Activated T-cell treated with anti-CD3 and anti-CD28 coated beads, Interleukin-2, amount 50 U/mL, for 72 hours (primary cell): ENCODE data around the gene INTS13. TPM values are rescaled to one million over a fixed set of nuclear protein-coding genes. Genes with fewer than 3 reads are reported as not detected.
A peak's percentile ranks its signal among the peaks of the same experiment; 100 is the strongest.
"Not testable (repeated sequence)": the region's sequence is repeated elsewhere in the genome, so short reads cannot be mapped to it uniquely, and the experiment has no call there.

ENCODE experiments used
- ATAC-seq, 2 donors: fragments of 150-1000 bp; cut with Tn5 transposase; replicated peaks in 1 of 2; 2 replicates each; pipeline ENCODE4 v1.10.0; 2021; ENCODE audit warnings: moderate library complexity in 2 of 2, mild to moderate bottlenecking in 1 of 2
- DNase-seq, 2 donors: peaks; one replicate each; pipeline ENCODE4 v3.0.0; 2021 to 2022; ENCODE audit warnings: mixed read lengths in 1 of 2
- H3K27ac Mint-ChIP-seq: one replicate; pipeline ENCODE4 v1.8.0; 2022; ENCODE audit warnings: mild to moderate bottlenecking, moderate library complexity, mixed read lengths
- H3K27me3 Mint-ChIP-seq: one replicate; pipeline ENCODE4 v1.8.0; 2022; ENCODE audit warnings: low read depth, mixed read lengths
- H3K36me3 Mint-ChIP-seq, 2 donors: one replicate each; pipeline ENCODE4 v1.8.0; 2022; ENCODE audit warnings: mixed read lengths in 2 of 2, mild to moderate bottlenecking in 1 of 2; ENCODE audit not compliant: insufficient read depth in 2 of 2
- H3K4me1 Mint-ChIP-seq: one replicate; pipeline ENCODE4 v1.8.0; 2022; ENCODE audit warnings: low read depth, mixed read lengths
- H3K4me3 Mint-ChIP-seq, 2 donors: one replicate each; pipeline ENCODE4 v1.8.0; 2022; ENCODE audit warnings: mild to moderate bottlenecking in 2 of 2, mixed read lengths in 2 of 2, moderate library complexity in 2 of 2
- H3K9me3 Mint-ChIP-seq, 2 donors: one replicate each; pipeline ENCODE4 v1.8.0; 2022; ENCODE audit warnings: mixed read lengths in 2 of 2
- total RNA-seq, 2 donors: library from RNA; stranded (reverse); gene quantifications; one replicate each; pipeline ENCODE4 v1.2.3, GENCODE V29; 2022

INTS13 gene
- total RNA-seq, result 10 to 100 TPM; 35.2 to 45.8 TPM

DNA sequence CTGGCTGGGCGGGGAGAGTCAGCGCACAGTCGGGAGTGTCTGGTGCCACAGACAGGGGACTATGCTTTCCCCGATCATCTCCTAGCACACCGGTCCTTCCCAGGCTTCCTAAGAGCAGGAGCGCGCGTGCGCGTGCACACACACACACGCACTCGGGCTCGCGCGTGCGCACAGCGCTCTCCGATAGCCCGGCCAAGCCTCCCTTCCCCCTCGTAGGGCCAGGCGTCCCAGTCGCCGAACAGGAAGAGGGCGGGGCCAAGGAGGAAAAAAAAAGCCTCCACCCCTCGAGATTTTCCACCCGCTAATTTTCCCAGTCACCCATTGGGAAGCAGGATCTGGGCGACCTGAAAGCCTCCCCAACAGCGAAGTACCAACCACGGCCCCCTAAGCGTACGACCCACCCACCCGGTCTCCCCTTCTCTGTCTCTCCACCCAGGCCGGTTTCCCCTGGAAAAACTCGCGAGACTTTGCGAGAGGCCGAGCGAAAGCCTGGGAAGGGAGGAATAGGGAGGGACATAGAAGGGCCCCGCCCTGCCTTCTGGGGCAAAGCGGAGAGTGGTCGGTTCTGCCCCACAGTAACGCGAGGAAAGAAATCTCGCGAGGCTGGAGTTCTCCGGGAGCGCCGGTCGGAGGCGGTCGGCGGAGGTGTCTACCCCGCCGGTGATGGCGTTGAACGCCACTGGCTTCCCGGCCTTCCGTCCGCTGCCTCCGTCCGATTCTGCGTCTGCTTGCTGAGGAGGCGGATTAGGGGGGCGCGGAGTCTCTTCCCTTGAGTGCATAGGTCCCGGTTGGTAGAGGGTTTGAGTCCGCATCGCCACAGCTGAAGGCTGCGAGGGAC lies at the start of gene INTS13, which contains the start of gene FGFR1OP2:
Gene INTS13, minus strand, starts transcription at position 119 of the 838 bp plus-strand sequence. CDS start 1,178 bp downstream, outside the sequence.
Gene FGFR1OP2, plus strand, starts transcription at position 608 of the 838 bp plus-strand sequence. CDS start 15,689 bp downstream, outside the sequence.
- peak within 1 kb of the TSS; percentile 98 for H3K27ac Mint-ChIP-seq
- DNase-seq, result peak; percentile 96 to 99
- H3K4me3 Mint-ChIP-seq, result peak within 1 kb of the TSS; percentile 98 to 99
- peaks cover 11 to 15% of the 10 kb centered on the region in 2 donors for H3K36me3 Mint-ChIP-seq
- no peaks in the 10 kb centered on the region for H3K27me3 Mint-ChIP-seq
- H3K9me3 Mint-ChIP-seq, result no peaks in the 10 kb centered on the region
- peak; percentile 91 to 93 for ATAC-seq
- H3K4me1 Mint-ChIP-seq, result peaks cover 76% of the 10 kb centered on the region

GRCh38 chr12:26982866-26983265 lies 45.1 kb upstream of the INTS13 start:
- peaks cover 9 to 20% of the 10 kb centered on the region in 2 donors for H3K36me3 Mint-ChIP-seq
- ATAC-seq, result no peak
- H3K9me3 Mint-ChIP-seq, result no peaks in the 10 kb centered on the region
- no peaks in the 10 kb centered on the region for H3K27me3 Mint-ChIP-seq
- no peak overlapping the region for H3K4me3 Mint-ChIP-seq
- DNase-seq, result no peak
- peaks cover 8% of the 10 kb centered on the region for H3K4me1 Mint-ChIP-seq
- H3K27ac Mint-ChIP-seq, result no peak overlapping the region

DNA sequence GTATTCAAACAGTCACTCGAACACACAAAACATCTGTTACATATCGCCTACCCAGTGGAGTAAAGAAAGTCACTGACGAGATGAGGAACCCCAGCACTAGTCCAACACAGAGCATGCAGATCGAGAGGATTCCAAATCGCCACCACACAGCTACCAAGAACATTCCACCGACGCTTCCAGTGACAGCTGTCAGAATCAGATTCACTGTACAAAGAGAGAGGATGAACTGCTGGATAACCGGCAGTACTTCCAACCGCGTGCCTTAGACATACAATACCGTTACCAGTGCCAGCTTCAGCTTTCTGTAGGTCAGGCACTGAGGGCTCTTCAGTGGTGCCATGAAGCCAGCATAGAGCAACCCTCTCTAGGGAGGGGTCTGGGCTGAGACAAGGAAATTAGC lies 42.0 kb upstream of the INTS13 start:
- peaks cover 1 to 12% of the 10 kb centered on the region in 2 donors for H3K36me3 Mint-ChIP-seq
- H3K27me3 Mint-ChIP-seq, result no peaks in the 10 kb centered on the region
- H3K27ac Mint-ChIP-seq, result no peak overlapping the region
- no peaks in the 10 kb centered on the region for H3K9me3 Mint-ChIP-seq
- DNase-seq, result no peak
- no peak for ATAC-seq
- peaks cover 12% of the 10 kb centered on the region for H3K4me1 Mint-ChIP-seq
- H3K4me3 Mint-ChIP-seq, result no peak overlapping the region

GRCh38 chr12:26978801-26979200 lies 41.0 kb upstream of the INTS13 start:
- peaks cover 4 to 11% of the 10 kb centered on the region in 2 donors for H3K36me3 Mint-ChIP-seq
- H3K4me3 Mint-ChIP-seq, result no peak overlapping the region
- no peaks in the 10 kb centered on the region for H3K27me3 Mint-ChIP-seq
- H3K9me3 Mint-ChIP-seq, result no peaks in the 10 kb centered on the region
- peaks cover 6% of the 10 kb centered on the region for H3K4me1 Mint-ChIP-seq
- DNase-seq, result no peak
- H3K27ac Mint-ChIP-seq, result no peak overlapping the region
- ATAC-seq, result no peak

DNA sequence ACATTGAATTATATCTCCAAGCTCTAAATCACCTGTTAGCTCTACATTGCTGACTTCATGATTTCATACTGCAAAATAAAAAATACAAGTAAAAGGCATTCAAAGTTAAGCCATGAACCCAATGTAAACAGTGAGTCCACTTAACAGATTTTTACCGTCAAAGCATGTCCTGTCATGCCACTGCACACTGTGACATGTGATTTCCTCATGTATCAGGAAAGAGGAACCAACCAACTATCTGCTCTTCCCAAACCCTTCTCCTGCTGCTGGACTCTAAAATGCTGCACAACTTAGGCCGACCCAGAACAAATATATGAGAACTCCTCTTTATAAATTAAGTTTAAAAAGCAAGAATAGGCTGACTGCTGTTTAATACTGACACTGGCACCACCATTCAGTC lies 38.9 kb upstream of the INTS13 start:
- Mint-ChIP-seq H3K4me1 (peaks cover 15% of the 10 kb centered on the region), H3K9me3 (no peaks in the 10 kb centered on the region), H3K27me3 (no peaks in the 10 kb centered on the region), H3K27ac (no peak overlapping the region), H3K4me3 (no peak overlapping the region), H3K36me3 (peaks cover 4 to 9% of the 10 kb centered on the region in 2 donors)
- DNase-seq (no peak), ATAC-seq (no peak)

DNA sequence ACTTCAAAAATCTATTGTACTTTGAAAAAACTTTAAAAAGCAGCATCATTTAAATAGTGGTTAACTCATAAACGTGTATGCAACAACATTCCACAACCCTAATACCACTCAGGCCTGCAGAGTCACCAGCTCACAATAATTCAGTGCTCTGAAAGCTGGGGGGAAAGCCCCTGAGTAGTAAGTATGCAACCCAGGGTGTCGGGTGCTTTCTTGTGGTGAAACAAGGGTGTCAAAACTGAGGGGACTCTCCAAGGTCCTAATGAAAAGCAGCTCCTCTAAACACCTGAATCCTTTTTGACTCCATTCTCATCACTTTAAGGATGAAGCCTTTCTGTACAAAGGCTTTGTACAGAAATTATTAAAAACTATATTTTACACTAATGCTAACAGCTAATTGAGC lies 34.2 kb upstream of the INTS13 start:
- ATAC-seq (peak; percentile 100), DNase-seq (peak; percentile 72 to 75)
- H3K36me3 Mint-ChIP-seq, result peaks cover 6 to 12% of the 10 kb centered on the region in 2 donors
- H3K9me3 Mint-ChIP-seq, result no peaks in the 10 kb centered on the region
- H3K4me3 Mint-ChIP-seq, result peak overlapping the region in 1 of 2 donors; percentile 31
- no peaks in the 10 kb centered on the region for H3K27me3 Mint-ChIP-seq
- H3K27ac Mint-ChIP-seq, result peak overlapping the region; percentile 42
- H3K4me1 Mint-ChIP-seq, result peaks cover 22% of the 10 kb centered on the region

DNA sequence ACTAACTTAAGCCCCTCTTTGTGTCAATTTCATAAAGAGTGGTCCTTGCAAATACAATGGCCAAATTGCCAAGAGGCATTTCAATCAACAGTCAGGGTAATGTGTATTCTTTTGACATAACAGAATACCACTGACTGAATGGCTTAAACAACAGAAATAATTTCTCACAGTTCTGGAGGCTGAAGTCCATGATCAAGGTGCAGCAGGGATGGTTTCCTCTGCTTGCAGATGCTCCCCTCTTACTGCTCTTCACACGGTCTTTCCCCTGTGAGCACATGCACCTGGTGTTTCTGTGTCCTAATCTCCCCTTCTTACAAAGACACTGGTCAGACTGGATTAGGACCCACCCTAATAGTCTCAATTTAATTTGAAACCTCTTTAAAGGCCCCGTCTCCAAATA lies 32.4 kb upstream of the INTS13 start:
- Mint-ChIP-seq H3K27me3 (no peaks in the 10 kb centered on the region), H3K4me3 (no peak overlapping the region), H3K36me3 (peaks cover 6 to 9% of the 10 kb centered on the region in 2 donors), H3K4me1 (peaks cover 17% of the 10 kb centered on the region), H3K27ac (no peak overlapping the region), H3K9me3 (no peaks in the 10 kb centered on the region)
- DNase-seq, result no peak
- ATAC-seq, result no peak

- Mint-ChIP-seq H3K27me3 (no peaks in the 10 kb centered on the region), H3K4me3 (no peak overlapping the region), H3K27ac (no peak overlapping the region), H3K9me3 (no peaks in the 10 kb centered on the region), H3K36me3 (peaks cover 3 to 10% of the 10 kb centered on the region in 2 donors), H3K4me1 (peaks cover 10% of the 10 kb centered on the region)
- no peak for DNase-seq
- ATAC-seq, result no peak
Measured at GRCh38 chr12:26966842-26967241, 29.1 kb upstream of the INTS13 start.

DNA sequence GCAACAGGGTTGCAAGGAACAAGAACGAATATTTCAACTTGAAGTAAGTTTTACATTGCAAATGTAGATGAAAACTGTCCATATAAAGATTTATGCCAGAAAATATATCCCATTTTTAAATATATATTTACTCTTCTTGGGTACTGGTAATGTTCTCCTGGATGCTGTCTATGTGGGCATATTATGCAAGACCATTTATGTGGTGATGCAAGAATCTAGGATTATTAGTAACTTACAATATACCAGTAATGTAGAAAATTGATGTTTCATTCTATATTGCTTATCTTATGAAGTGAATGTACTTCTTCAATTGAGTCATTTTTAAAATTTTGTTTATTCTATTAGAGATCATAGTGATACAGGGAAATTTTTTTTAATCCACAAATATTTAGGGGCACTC lies 25.6 kb upstream of the INTS13 start:
- H3K4me1 Mint-ChIP-seq, result no peaks in the 10 kb centered on the region
- DNase-seq, result no peak
- no peaks in the 10 kb centered on the region for H3K27me3 Mint-ChIP-seq
- no peak overlapping the region for H3K27ac Mint-ChIP-seq
- H3K4me3 Mint-ChIP-seq, result no peak overlapping the region
- ATAC-seq, result no peak
- no peaks in the 10 kb centered on the region for H3K9me3 Mint-ChIP-seq
- peaks cover 3 to 8% of the 10 kb centered on the region in 2 donors for H3K36me3 Mint-ChIP-seq

DNA sequence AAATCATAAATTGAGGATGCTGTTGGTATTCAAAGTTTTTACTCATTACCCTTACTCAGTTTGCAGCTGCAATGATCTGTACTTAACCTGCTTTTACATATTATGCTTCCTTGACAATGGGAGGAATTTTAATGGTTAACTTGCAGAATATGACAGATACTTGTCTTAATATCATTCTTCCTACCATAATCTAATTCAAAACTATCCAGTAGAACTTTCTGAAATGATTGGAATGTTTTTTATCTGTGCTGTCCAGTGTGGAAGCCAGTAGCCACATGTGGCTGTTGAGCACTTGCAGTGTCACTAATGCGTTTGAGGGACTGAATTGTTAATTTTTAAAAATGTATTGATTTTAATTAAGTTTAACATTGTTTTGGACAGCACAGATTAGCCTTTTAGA lies 24.0 kb upstream of the INTS13 start:
- no peaks in the 10 kb centered on the region for H3K27me3 Mint-ChIP-seq
- no peak for DNase-seq
- H3K4me3 Mint-ChIP-seq, result no peak overlapping the region
- peaks cover 2 to 5% of the 10 kb centered on the region in 2 donors for H3K36me3 Mint-ChIP-seq
- no peaks in the 10 kb centered on the region for H3K9me3 Mint-ChIP-seq
- no peaks in the 10 kb centered on the region for H3K4me1 Mint-ChIP-seq
- ATAC-seq, result no peak
- H3K27ac Mint-ChIP-seq, result no peak overlapping the region

- H3K36me3 Mint-ChIP-seq, DNase-seq, H3K27ac Mint-ChIP-seq, ATAC-seq, H3K9me3 Mint-ChIP-seq, H3K4me1 Mint-ChIP-seq, H3K27me3 Mint-ChIP-seq, H3K4me3 Mint-ChIP-seq: not testable (repeated sequence)
Measured at GRCh38 chr12:26961391-26961790, 23.6 kb upstream of the INTS13 start.

DNA sequence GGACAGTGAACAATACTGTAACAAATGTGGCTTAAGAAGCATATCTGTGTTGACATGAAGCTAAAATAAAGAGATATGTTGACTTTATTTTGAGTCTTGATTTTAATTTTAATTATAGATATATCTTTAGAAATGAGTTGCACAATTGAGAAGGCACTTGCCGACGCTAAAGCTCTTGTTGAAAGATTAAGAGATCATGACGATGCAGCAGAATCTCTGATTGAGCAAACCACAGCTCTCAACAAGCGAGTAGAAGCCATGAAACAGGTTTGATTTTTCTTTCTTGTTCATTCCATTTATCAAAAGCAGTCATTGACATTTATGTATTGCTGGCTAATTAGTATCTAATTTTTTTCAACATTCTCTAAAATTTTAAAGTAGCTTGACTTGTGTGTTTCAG lies 16.2 kb upstream of the INTS13 start:
- Mint-ChIP-seq H3K4me3 (no peak overlapping the region), H3K4me1 (peaks cover 38% of the 10 kb centered on the region), H3K27ac (no peak overlapping the region), H3K9me3 (no peaks in the 10 kb centered on the region), H3K36me3 (peaks cover 7 to 14% of the 10 kb centered on the region in 2 donors), H3K27me3 (no peaks in the 10 kb centered on the region)
- DNase-seq (no peak), ATAC-seq (no peak)

DNA sequence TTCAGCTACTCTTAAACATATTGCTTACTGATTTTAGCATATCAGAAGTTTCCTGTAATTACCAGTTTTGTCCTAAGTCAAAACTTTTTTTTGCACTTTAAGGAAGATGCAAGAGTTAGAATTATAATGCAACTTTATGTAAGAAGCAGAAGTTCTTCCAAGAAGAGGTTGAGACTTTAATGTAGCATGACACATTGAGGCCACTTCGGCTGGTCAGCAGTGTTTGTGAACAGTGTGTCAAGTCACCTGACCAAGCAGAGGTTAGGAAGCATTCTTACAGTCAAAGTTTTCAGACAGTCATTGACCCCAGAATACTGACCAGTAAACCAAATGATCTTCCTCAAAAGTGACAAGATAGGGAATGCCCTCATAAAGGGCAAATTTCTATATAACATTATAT lies 15.7 kb upstream of the INTS13 start:
- Mint-ChIP-seq H3K9me3 (peaks cover under 1% of the 10 kb centered on the region in 2 donors), H3K27ac (no peak overlapping the region), H3K36me3 (peaks cover 8 to 17% of the 10 kb centered on the region in 2 donors), H3K4me1 (peaks cover 40% of the 10 kb centered on the region), H3K4me3 (peak overlapping the region in 1 of 2 donors; percentile 47), H3K27me3 (no peaks in the 10 kb centered on the region)
- ATAC-seq (peak in 1 of 2 donors; percentile 77), DNase-seq (no peak)
